ENCODE results near the gene NUS1. TPM values are rescaled to one million over a fixed set of nuclear protein-coding genes. Genes with fewer than 3 reads are reported as not detected.
"Not testable (repeated sequence)": the region's sequence is repeated elsewhere in the genome, so short reads cannot be mapped to it uniquely, and the experiment has no call there.

The NUS1 gene
- total and polyA plus RNA-seq, 3 donors from 2014 or later, result 16.6 to 21.5 (median 20.2) TPM

GRCh38 chr6:117733341-117733740 lies 58.1 kb downstream of the NUS1 start:
- intact Hi-C loops (cut with DNase I; ENCODE audit: low total_unique reads), result no loop called here
- Histone ChIP-seq H3K27ac (no peak overlapping the region), H3K4me1 (no peaks in the 10 kb centered on the region), H3K9me3 (no peaks in the 10 kb centered on the region), H3K4me3 (no peak overlapping the region), H3K36me3 (ENCODE audit: low read depth, missing control alignments) (no peaks in the 10 kb centered on the region), H3K27me3 (no peaks in the 10 kb centered on the region)
- DNase-seq, result no peak
- WGBS, 2 donors, result 81 to 94% methylated on average over 1 of the region's 1 CpG
- TF ChIP-seq CTCF (IDR thresholded peaks at IDR 0.05), result no peak
- TF ChIP-seq POLR2A (IDR thresholded peaks at IDR 0.05), result no peak

GRCh38 chr6:117739869-117740268 lies 64.6 kb downstream of the NUS1 start:
- Histone ChIP-seq H3K27me3 (no peaks in the 10 kb centered on the region), H3K36me3 (ENCODE audit: low read depth, missing control alignments) (no peaks in the 10 kb centered on the region), H3K27ac (no peak overlapping the region), H3K9me3 (no peaks in the 10 kb centered on the region), H3K4me1 (no peaks in the 10 kb centered on the region), H3K4me3 (no peak overlapping the region)
- WGBS, 2 donors, result 76 to 83% methylated on average over 4 of the region's 4 CpGs
- TF ChIP-seq CTCF (IDR thresholded peaks at IDR 0.05) (no peak), POLR2A (IDR thresholded peaks at IDR 0.05) (no peak)
- DNase-seq, result no peak
- intact Hi-C loops (cut with DNase I; ENCODE audit: low total_unique reads), result no loop called here

- WGBS, 2 donors, result 24 to 61% methylated on average over 2 of the region's 2 CpGs
Measured at GRCh38 chr6:117740605-117741004, 65.3 kb downstream of the NUS1 start.

GRCh38 chr6:117750675-117751074 lies 75.4 kb downstream of the NUS1 start:
- H3K27me3 ChIP-seq; H3K36me3 ChIP-seq (ENCODE audit: low read depth, missing control alignments); H3K9me3 ChIP-seq; DNase-seq; H3K4me3 ChIP-seq; intact Hi-C loops (cut with DNase I; ENCODE audit: low total_unique reads); H3K4me1 ChIP-seq; H3K27ac ChIP-seq: not testable (repeated sequence)
- 79 to 87% methylated on average over 24 to 25 of the region's 25 CpGs for WGBS, 2 donors

More at GRCh38 chr6:117740605-117741004, 65.3 kb downstream of the NUS1 start:
- DNase-seq, result no peak
- intact Hi-C loops (cut with DNase I; ENCODE audit: low total_unique reads), result no loop called here
- Histone ChIP-seq H3K27ac (no peak overlapping the region), H3K4me3 (no peak overlapping the region), H3K27me3 (no peaks in the 10 kb centered on the region), H3K4me1 (no peaks in the 10 kb centered on the region), H3K9me3 (no peaks in the 10 kb centered on the region), H3K36me3 (ENCODE audit: low read depth, missing control alignments) (no peaks in the 10 kb centered on the region)
- TF ChIP-seq POLR2A (IDR thresholded peaks at IDR 0.05) (no peak), CTCF (IDR thresholded peaks at IDR 0.05) (no peak)

Other genes starting within 250 kb of the NUS1 start
- gene ROS1, start 249.5 kb upstream of the NUS1 start, total RNA-seq, result 1 to 10 TPM; 1.1 to 1.3 TPM
- 0.58 TPM for gene ROS1, start 249.5 kb upstream of the NUS1 start, polyA plus RNA-seq (ENCODE audit: insufficient read depth, low read depth, low replicate concordance)
- 10 to 100 TPM; 16.7 to 22.2 TPM for gene DCBLD1, start 192.8 kb upstream of the NUS1 start, total RNA-seq
- 16.6 TPM for gene DCBLD1, start 192.8 kb upstream of the NUS1 start, polyA plus RNA-seq (ENCODE audit: insufficient read depth, low read depth, low replicate concordance)
- gene GOPC, start 73.0 kb upstream of the NUS1 start, total RNA-seq, result 10 to 100 TPM; 26.6 to 29.9 TPM
- 28.8 TPM for gene GOPC, start 73.0 kb upstream of the NUS1 start, polyA plus RNA-seq (ENCODE audit: insufficient read depth, low read depth, low replicate concordance)
- 1 to 10 TPM; 1.6 to 1.8 TPM for gene SLC35F1, start 231.8 kb downstream of the NUS1 start, total RNA-seq
- gene SLC35F1, start 231.8 kb downstream of the NUS1 start, polyA plus RNA-seq (ENCODE audit: insufficient read depth, low read depth, low replicate concordance), result 1.4 TPM

All from testis (tissue), 3 donors.